HCT116 (cell line): ENCODE results near the gene IMPG2.

Source experiments
- EZH2 ChIP-seq: fragments of 200-600 bp; sonication (generic); IDR thresholded peaks from 2 replicates; pipeline ENCODE4 v1.6.1; 2017; ENCODE audit warnings: antibody characterized with exemption, mixed run types
- TF ChIP-seq, protein P1 (sequence below), 3 experiments: fragments of 200-600 bp in 1 of 3; sonication (generic) in 1 of 3; IDR thresholded peaks in 2 of 3; conservative IDR thresholded peaks in 1 of 3; 2 replicates each; pipeline ENCODE4 v1.5.1; 2012 to 2017; ENCODE audit warnings: low read depth in 2 of 3, low read length in 2 of 3, antibody characterized with exemption in 1 of 3, borderline replicate concordance in 1 of 3, control low read depth in 1 of 3, mild to moderate bottlenecking in 1 of 3, mixed read lengths in 1 of 3, mixed run types in 1 of 3, moderate library complexity in 1 of 3; ENCODE audit not compliant: insufficient read depth in 1 of 3
- TF ChIP-seq, protein P2 (sequence below): IDR thresholded peaks from 2 replicates; pipeline ENCODE4 v1.6.1; 2012

DNA sequence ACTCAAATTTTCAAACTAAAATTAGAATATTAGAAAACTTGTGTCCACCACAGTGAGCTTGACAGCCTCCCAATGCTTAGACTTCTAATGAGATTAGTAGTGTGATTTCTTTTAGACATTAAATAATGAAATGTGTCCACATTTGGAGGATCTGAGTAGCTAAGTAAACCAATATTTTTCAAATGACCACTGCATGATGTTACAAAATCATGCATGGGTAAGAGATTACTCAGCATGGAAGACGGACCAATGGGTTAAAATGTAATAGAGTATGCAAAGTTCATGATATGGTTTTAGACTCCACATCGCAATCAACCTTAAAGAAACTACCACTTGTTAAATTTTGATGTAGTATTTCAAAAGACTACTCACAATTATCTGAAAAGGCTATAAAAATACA, 130.6 kb downstream of the IMPG2 start:
- TF ChIP-seq, protein P1, sequence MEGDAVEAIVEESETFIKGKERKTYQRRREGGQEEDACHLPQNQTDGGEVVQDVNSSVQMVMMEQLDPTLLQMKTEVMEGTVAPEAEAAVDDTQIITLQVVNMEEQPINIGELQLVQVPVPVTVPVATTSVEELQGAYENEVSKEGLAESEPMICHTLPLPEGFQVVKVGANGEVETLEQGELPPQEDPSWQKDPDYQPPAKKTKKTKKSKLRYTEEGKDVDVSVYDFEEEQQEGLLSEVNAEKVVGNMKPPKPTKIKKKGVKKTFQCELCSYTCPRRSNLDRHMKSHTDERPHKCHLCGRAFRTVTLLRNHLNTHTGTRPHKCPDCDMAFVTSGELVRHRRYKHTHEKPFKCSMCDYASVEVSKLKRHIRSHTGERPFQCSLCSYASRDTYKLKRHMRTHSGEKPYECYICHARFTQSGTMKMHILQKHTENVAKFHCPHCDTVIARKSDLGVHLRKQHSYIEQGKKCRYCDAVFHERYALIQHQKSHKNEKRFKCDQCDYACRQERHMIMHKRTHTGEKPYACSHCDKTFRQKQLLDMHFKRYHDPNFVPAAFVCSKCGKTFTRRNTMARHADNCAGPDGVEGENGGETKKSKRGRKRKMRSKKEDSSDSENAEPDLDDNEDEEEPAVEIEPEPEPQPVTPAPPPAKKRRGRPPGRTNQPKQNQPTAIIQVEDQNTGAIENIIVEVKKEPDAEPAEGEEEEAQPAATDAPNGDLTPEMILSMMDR (IDR thresholded peaks at IDR 0.05 in 2 of 3, conservative IDR thresholded peaks at IDR 0.05 in 1 of 3; ENCODE audit: borderline replicate concordance in 1 of 3, insufficient read depth in 1 of 3, low read depth in 2 of 3, low read length in 2 of 3): no peak
- TF ChIP-seq EZH2: no peak
- TF ChIP-seq, protein P2, sequence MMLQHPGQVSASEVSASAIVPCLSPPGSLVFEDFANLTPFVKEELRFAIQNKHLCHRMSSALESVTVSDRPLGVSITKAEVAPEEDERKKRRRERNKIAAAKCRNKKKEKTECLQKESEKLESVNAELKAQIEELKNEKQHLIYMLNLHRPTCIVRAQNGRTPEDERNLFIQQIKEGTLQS: no peak
